ENCODE results near the gene STYXL1. TPM values are rescaled to one million over a fixed set of nuclear protein-coding genes. Genes with fewer than 3 reads are reported as not detected.
A peak's percentile ranks its signal among the peaks of the same experiment; 100 is the strongest.
"Not testable (repeated sequence)": the region's sequence is repeated elsewhere in the genome, so short reads cannot be mapped to it uniquely, and the experiment has no call there.

Gene STYXL1, protein sequence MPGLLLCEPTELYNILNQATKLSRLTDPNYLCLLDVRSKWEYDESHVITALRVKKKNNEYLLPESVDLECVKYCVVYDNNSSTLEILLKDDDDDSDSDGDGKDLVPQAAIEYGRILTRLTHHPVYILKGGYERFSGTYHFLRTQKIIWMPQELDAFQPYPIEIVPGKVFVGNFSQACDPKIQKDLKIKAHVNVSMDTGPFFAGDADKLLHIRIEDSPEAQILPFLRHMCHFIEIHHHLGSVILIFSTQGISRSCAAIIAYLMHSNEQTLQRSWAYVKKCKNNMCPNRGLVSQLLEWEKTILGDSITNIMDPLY
- total RNA-seq = 51.4 and 102 TPM in 2 replicates

DNA sequence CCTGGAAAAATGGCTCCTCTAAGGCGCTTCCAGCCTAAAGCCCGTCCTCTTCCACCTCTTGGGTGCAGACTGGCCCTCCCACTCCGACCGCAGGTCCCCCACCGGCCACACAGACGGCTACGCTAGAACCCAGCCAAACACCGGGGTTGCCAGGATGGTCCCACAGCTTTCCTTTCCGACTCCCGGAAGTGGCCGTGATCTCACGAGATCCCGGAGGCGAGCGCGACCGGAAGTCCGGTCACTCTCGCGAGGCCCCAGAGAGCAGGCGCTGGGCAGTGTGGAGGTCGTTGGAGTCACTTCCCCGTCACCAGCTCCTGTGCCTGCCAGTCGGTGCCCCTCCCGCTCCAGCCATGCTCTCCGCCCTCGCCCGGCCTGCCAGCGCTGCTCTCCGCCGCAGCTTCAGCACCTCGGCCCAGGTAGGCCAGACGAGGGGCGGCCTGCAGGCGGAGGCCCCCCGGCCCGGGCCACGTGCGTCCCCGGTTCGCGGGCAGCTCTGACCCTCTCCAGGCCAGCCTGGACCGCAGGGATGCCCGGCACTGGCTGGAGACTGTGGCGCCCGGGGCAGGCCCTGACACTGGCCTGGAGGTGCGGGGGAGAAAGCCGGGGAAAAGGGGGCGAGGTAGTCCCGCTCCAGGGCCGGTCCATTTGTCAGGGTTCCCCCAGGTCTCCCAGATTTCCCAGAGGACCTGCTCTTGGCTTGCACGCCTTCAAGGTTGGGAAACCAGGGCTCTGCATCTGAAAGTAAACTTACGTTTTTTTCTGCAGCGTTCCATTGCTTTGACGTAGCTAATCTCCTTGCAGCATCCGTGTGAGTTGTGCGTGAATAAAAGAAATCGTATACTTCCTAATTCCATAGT is at the start of gene STYXL1, which contains the start of gene MDH2:
TSS of gene STYXL1 (minus strand) at position 190 of the 857 bp plus-strand sequence. CDS start 17,477 bp downstream, outside the sequence.
TSS of gene MDH2 (plus strand) at position 296 of the 857 bp plus-strand sequence. CDS start at position 351, 55 bp downstream.
- peak; percentile 92 for DNase-seq (ENCODE audit: low read depth)

GRCh38 chr7:76095908-76096307 is 48.1 kb upstream of the STYXL1 start:
- no peak for DNase-seq (ENCODE audit: low read depth)

GRCh38 chr7:76094326-76094725 is 46.5 kb upstream of the STYXL1 start:
- DNase-seq (ENCODE audit: low read depth) = not testable (repeated sequence)

DNA sequence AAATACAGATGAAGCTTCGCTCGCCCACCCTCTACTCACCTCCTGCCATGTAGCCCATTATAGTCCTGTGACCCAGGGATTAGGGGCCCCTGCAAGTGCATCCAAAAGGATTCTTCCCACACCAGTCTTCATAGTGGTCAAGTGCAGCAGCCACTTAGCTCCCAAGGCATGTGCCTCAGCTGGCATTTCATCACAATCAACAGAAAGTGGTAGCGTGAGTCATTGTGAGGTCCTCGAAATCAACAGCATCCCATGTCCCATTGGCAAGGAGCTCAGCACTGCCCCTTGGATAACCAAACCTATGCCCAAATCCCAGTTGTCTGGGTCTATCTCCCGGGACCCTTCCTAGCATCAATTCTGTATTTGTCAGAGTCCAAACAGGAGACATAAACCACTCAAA is 45.7 kb upstream of the STYXL1 start:
- not testable (repeated sequence) for DNase-seq (ENCODE audit: low read depth)

GRCh38 chr7:76091506-76091905 is 43.7 kb upstream of the STYXL1 start:
- no peak for DNase-seq (ENCODE audit: low read depth)

DNA sequence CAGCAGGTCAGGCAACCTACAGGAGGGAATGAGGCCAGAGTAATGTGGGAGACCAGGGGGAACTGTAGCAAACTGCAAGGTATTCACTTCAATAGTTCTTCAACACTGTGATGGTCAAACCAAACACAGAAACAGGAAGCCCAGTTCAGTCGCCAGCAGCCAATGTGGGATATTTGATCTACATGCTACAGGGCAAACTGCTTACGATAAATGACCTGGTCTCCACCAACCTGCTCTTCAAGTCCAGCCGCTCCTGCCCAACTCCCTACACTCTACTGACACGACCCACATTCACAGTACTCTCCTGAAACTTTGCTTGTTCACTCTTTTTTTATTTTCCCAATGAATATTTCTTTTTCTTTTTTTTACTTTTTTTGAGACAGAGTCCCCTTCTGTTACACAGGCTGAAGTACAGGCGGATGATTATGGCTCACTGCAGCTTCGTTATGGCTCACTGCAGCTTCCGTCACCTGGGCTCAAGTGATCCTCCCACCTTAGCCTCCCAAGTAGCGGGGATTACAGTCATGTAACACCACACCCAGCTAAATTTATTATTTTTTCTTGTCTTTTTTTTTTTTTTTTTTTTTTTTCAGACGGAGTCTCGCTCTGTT is 42.2 kb upstream of the STYXL1 start:
- DNase-seq (ENCODE audit: low read depth) = no peak

DNA sequence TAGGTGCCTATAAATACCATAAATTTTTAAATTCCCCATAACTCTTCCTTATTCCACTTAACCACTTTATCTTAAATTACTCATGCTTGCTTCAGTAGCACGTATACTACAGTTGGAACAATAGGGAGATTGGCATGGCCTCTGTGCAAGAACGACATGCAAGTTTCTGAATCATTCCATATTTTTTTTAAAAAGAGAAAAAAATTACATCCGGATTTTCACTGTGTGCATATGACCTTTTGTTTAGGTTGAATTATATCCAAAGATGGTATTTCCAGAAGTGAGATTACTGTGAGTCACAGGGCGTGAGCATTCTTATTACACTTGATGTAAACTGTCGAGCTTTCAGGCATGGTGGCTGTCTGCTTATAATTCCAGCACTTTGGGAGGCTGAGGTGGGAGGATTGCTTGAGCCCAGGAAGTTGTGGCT is 39.6 kb upstream of the STYXL1 start:
- peak; percentile 53 for DNase-seq (ENCODE audit: low read depth)

- no peak for DNase-seq (ENCODE audit: low read depth)
Observed at GRCh38 chr7:76086070-76086469, 38.3 kb upstream of the STYXL1 start.

DNA sequence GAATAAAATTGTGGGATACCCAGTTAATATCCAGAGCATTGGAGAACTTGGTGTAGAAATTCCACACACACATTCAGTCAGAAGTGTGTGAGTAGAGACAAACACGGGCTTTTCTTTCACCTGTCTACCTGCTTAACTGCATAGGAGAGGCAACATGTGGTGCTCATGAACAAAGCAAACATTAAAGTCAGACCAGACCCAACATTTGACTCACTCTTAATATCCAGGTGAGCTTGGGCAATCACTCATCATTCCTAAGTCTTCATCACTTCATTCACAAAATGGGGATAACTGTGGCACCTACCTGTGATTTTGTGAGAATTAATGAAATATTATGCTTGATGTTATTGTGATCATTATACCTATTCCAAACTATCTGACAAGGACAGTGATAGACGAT is 36.3 kb upstream of the STYXL1 start:
- DNase-seq (ENCODE audit: low read depth) = not testable (repeated sequence)

DNA sequence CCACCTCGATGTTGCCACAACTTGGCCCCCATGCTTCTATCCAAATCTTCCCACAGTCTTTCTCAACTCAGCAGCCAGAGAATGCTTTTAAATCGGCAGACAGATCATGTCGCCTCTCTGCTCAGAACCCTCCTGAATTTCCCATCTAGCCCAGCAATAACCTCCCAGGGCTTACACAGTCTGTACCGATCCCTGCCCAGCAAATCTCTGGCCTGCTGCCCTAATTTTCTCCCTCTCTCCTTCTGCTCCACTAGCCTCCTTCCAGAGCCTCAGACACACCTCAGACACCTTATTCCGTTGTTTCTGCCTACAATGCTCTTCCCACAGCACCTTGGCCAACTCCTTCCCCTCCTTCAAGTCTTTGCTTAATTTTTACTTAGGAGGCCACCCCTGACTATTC is 32.4 kb upstream of the STYXL1 start:
- DNase-seq (ENCODE audit: low read depth) = no peak

DNA sequence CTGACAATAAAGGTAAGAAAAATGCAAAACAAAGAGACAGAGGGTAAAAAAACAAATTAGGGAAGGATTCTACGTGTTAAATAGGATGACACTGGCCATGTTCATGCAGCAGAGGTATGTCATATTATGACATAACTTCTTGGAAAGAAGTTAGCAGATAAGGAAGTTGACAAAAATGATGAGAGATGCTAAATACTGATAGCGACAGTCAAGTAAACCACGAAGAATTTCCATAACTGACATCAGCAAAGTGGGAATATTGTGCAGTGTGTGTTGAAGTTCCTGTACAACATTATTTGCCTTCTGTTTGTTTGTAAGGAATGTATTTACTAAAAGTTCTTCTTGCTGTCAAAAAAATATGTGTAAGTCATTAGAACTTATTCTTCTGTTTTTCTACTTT is 29.6 kb upstream of the STYXL1 start:
- no peak for DNase-seq (ENCODE audit: low read depth)

DNA sequence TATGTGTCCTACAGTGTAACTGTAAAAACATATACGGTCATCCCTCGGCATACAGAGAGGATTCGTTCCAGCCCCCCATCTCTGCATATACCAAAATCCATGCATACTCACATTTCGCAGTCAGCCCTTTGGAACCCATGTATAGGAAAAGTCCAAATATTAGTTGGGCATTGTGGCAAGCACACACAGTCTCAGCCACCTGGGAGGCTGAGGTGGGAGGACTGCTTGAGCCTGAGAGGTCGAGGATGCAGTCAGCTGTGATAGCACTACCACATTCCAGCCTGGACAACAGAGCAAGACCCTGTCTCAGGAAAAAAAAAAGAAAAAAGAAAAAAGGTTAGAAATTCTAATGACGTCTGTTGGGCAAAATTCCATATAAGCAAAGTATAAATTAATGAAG is 29.2 kb upstream of the STYXL1 start:
- DNase-seq (ENCODE audit: low read depth) = no peak

DNA sequence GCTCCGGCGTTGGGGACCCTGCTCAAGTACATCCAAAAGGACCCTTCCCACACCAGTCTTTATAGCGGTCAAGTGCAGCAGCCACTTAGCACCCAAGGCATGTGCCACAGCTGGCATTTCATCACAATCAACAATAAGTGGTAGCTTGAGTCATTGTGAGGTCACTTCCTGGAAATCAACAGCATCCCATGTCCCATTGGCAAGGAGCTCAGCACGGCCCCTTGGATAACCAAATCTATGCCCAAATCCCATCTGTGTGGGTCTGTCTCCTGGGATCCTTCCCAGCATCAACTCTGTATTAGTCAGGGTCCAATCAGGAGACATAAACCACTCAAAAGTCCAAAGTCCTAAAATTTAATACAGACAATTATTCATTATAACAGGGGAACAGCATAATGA is 27.2 kb upstream of the STYXL1 start:
- no peak for DNase-seq (ENCODE audit: low read depth)

- DNase-seq (ENCODE audit: low read depth) = no peak
Observed at GRCh38 chr7:76074306-76074971, 26.6 kb upstream of the STYXL1 start.

DNA sequence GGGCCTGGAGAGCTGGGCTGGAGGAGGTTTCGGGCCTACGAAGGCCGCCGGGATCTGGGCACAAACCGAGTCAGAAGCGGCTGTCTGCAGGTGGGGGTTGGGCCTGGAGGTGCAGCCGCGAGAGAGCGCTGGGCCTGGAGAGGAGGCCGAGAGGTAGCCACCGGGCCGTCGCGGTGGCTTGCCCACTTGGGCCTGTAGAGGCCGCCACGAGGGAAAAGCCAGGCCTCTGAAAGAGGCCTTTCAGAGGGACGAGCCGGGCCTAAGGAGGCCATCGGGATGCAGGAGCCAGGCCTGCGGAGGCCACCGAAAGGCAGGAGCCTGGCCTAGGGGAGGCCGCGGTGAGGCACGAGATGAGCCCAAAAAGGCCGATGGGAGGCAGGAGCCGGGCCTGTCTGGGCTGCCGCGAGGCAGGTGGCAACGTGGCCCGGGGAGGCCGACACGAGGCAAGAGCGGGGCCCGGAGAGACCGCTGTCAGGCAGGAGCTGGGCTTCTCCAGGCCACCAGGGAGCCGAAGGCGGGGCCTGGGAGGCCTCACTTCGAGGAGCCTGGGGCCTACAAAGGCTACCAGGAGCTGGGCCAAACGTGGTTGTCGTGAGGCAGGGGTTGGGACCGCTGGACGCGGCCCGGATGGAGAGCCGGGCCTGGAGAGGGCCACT is 25.7 kb upstream of the STYXL1 start:
- no peak for DNase-seq (ENCODE audit: low read depth)

DNA sequence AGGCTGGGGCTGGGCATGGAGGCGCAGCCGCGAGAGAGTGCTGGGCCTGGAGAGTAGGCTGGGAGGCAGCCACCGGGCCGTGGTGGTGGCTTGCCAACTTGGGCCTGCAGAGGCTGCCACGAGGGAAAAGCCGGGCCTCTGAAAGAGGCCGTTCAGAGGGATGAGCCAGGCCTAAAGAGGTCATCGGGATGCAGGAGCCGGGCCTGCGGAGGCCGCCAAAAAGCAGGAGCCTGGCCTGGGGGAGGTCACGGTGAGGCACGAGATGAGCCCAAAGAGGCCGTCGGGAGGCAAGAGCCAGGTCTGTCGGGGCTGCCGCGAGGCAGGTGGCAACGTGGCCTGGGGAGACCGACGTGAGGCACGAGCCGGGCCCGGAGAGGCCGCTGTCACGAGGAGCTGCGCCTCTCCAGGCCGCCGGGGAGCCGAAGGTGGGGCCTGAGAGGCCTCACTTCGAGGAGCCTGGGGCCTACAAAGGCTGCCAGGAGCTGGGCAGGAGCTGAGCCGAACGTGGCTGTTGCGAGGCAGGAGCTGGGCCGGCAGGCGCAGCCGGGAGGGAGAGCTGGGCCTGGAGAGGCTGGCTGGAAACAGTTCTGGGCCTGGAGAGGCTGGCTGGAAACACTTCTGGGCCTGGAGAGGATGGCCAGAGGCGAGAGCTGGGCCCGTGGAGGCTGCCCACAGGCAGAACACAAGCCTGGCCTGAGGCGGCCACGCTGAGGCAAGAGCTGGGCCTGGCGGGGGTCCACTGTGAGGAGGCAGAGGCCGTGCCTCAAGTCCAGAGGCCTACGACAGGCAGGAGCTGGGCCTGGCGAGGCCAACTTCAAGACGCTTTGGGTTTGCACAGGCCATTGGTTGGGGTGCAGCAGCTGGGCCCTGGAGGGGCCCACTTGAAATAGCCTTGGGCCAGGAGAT is 24.7 kb upstream of the STYXL1 start:
- DNase-seq (ENCODE audit: low read depth) = no peak

DNA sequence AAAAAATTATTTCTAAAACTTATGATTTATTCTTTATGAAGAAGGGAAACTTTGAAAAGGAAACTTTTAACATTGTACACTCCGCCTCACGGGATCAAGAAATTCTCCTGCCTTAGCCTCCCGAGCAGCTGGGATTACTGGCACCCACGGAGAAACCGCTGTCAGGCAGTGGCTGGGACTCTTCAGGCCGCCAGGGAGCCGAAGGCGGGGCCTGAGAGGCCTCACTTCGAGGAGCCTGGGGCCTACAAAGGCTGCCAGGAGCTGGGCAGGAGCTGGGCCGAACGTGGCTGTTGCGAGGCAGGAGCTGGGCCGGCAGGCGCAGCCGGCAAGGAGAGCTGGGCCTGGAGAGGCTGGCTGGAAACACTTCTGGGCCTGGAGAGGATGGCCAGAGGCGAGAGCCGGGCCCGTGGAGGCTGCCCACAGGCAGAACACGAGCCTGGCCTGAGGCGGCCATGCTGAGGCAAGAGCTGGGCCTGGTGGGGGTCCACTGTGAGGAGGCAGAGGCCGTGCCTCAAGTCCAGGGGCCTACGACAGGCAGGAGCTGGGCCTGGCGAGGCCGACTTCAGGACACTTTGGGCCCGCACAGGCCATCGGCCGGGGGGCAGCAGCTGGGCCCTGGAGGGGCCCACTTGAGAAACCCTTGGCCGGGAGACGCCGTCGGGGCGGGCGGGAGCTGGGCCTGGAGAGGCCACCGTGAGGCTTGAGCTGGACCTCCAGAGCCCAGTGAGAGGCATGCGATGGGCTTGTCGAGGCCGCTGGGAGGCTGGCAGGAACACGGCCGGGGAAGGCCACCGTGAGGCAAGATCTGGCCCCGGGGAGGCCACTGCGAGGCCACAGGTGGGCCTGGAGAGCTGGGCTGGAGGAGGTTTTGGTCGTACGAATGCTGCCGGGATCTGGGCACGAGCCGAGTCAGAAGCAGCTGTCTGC is 23.8 kb upstream of the STYXL1 start:
- DNase-seq (ENCODE audit: low read depth) = no peak

DNA sequence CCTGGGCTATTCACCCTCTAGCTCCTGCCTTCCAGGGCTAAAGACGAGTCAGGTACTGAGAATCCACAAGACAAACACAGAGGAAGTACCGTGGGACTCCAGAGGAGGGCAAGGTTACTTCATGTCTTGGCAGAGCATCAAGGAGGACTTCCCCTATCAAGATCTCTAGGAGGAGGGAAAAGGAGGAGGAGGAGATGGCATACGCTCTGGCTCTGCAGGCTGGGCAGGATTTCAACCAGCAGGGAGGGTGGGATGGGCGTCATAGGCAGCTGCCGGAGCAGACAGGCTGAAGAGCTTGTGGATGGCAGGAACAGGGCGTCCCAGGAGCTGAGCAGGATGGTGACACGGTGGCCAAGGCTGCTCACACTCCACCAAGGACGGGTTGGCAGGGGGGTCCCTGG is 21.4 kb upstream of the STYXL1 start:
- peak; percentile 93 for DNase-seq (ENCODE audit: low read depth)
